Thyroid gland (tissue), 4 donors: ENCODE data around the gene ARHGEF26.

ENCODE experiments used
- POLR2A ChIP-seq, 2 donors: fragments of 450-650 bp; IDR thresholded peaks; one replicate each; pipeline ENCODE4 v1.6.1; 2017; ENCODE audit warnings: antibody characterized with exemption in 2 of 2, mild to moderate bottlenecking in 2 of 2, moderate library complexity in 1 of 2
- TF ChIP-seq, protein P1 (sequence below), 6 experiments: fragments of 200-600 bp in 3 of 6; fragments of 450-650 bp in 3 of 6; sonication (generic) in 3 of 6; IDR thresholded peaks; one replicate each; pipeline ENCODE4 v1.5.1; 2016 to 2019; ENCODE audit warnings: antibody characterized with exemption in 6 of 6, mild to moderate bottlenecking in 2 of 6, inconsistent platforms in 1 of 6, moderate library complexity in 1 of 6

DNA sequence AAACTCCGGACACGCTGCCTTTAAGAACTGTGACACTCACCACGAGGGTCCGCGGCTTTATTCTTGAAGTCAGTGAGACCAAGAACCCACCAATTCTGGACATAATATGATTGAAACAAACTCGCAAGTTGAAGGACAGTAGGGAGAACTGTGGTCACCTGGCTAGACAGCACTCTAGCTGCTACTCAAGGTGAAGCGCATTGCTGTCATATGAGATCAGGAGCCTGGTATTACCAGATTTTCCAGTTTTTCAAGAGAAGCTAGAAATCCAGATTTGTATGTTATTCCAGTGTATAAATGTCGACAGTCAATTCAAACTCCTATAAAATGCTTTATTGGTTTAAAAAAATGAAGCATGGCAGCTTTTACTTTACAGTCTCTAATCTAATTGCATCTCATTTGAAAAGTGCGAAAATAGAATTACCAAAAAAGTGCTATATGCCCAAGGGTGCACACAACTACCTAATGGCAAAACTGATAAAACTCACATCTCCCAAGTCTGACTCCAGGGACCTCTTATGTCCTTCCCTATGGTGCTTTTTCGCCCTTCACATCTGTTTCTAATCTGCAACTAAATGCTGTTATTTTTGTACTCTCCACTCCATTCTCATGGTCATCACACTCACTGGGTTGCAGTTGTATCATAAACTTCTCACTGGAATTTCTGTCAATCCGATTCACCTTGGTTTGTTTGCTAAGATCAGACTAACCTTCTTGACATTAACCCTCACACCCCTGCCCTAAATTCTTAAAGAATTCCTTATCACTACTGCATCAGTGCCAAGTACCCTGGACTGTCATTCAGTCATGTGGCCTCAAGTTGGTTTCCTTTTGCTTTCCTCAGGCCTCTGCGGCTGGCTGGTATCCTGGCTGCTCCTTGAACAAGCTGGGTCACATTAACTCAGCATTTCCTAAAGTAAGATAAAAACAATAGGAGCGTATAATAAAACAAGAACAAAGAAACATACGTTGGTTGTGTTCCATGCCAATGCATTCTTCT, 31.5 kb upstream of the ARHGEF26 start:
- TF ChIP-seq POLR2A (IDR thresholded peaks at IDR 0.05): no peak
- TF ChIP-seq, protein P1, sequence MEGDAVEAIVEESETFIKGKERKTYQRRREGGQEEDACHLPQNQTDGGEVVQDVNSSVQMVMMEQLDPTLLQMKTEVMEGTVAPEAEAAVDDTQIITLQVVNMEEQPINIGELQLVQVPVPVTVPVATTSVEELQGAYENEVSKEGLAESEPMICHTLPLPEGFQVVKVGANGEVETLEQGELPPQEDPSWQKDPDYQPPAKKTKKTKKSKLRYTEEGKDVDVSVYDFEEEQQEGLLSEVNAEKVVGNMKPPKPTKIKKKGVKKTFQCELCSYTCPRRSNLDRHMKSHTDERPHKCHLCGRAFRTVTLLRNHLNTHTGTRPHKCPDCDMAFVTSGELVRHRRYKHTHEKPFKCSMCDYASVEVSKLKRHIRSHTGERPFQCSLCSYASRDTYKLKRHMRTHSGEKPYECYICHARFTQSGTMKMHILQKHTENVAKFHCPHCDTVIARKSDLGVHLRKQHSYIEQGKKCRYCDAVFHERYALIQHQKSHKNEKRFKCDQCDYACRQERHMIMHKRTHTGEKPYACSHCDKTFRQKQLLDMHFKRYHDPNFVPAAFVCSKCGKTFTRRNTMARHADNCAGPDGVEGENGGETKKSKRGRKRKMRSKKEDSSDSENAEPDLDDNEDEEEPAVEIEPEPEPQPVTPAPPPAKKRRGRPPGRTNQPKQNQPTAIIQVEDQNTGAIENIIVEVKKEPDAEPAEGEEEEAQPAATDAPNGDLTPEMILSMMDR (IDR thresholded peaks at IDR 0.05): peak in 1 of 6 experiments; percentile 10
